Neural cell (in vitro differentiated cells): Measurements from ENCODE around the gene CRACDL. TPM values are rescaled to one million over a fixed set of nuclear protein-coding genes. Genes with fewer than 3 reads are reported as not detected.

Experiments used
- H2AFZ ChIP-seq: fragments of 200-600, 300-800 bp; sonication (generic), shearing (Covaris generic); 2 replicates; pipeline ENCODE4 v1.6.0; 2014; ENCODE audit warnings: low read depth, mild to moderate bottlenecking, antibody characterized with exemption, low read length, moderate library complexity
- H3F3A ChIP-seq: fragments of 200-600 bp; shearing (Covaris generic); 2 replicates; pipeline ENCODE4 v1.6.1; 2016; ENCODE audit warnings: mild to moderate bottlenecking, moderate library complexity, mixed read lengths, antibody characterized with exemption, low read length; ENCODE audit not compliant: insufficient read depth, poor library complexity, severe bottlenecking
- H3K27ac ChIP-seq: fragments of 200-600, 300-800 bp; sonication (generic), shearing (Covaris generic); 2 replicates; pipeline ENCODE4 v1.5.1; 2014; ENCODE audit warnings: mild to moderate bottlenecking, low read length, moderate library complexity
- H3K27me3 ChIP-seq: fragments of 300-800, 200-600 bp; sonication (generic), shearing (Covaris generic); 2 replicates; pipeline ENCODE4 v1.6.0; 2014; ENCODE audit warnings: mild to moderate bottlenecking, low read depth, low read length, moderate library complexity; ENCODE audit not compliant: insufficient read depth
- H3K36me3 ChIP-seq: fragments of 300-800, 200-600 bp; sonication (generic), shearing (Covaris generic); 2 replicates; pipeline ENCODE4 v1.5.1; 2014; ENCODE audit warnings: mild to moderate bottlenecking, antibody characterized with exemption, low read length, moderate library complexity; ENCODE audit not compliant: insufficient read depth
- H3K4me2 ChIP-seq: fragments of 300-800, 200-600 bp; sonication (generic), shearing (Covaris generic); 2 replicates; pipeline ENCODE4 v1.6.0; 2014; ENCODE audit warnings: mild to moderate bottlenecking, low read length
- H3K4me3 ChIP-seq: fragments of 300-800, 200-600 bp; sonication (generic), shearing (Covaris generic); 2 replicates; pipeline ENCODE4 v1.5.1; 2014; ENCODE audit warnings: mild to moderate bottlenecking, low read length, moderate library complexity
- H3K79me2 ChIP-seq: fragments of 200-600 bp; shearing (Covaris generic); replicated peaks from 2 replicates; pipeline ENCODE4 v1.6.0; 2014; ENCODE audit warnings: mild to moderate bottlenecking, low read length, moderate library complexity; ENCODE audit not compliant: insufficient read depth
- H3K9ac ChIP-seq: fragments of 300-800, 200-600 bp; sonication (generic), shearing (Covaris generic); 2 replicates; pipeline ENCODE4 v1.6.1; 2016; ENCODE audit warnings: mild to moderate bottlenecking, low read length, mixed read lengths
- H3K9me2 ChIP-seq: fragments of 200-600 bp; shearing (Covaris generic); 2 replicates; pipeline ENCODE4 v1.6.1; 2016; ENCODE audit warnings: mild to moderate bottlenecking, low read length, mixed read lengths; ENCODE audit not compliant: insufficient read depth
- H3K9me3 ChIP-seq: fragments of 200-600, 300-800 bp; sonication (generic), shearing (Covaris generic); 2 replicates; pipeline ENCODE4 v1.6.1; 2016; ENCODE audit warnings: mild to moderate bottlenecking, mixed run types, low read length, moderate library complexity, mixed read lengths
- H4K20me1 ChIP-seq: fragments of 200-600 bp; shearing (Covaris generic); 2 replicates; pipeline ENCODE4 v1.6.1; 2016; ENCODE audit warnings: mild to moderate bottlenecking, mixed run types; ENCODE audit not compliant: insufficient read depth
- CTCF ChIP-seq: fragments of 450-650 bp; IDR thresholded peaks from 2 replicates; pipeline ENCODE4 v1.5.1; 2014; ENCODE audit warnings: antibody characterized with exemption, mild to moderate bottlenecking, moderate library complexity; ENCODE audit not compliant: poor library complexity, severe bottlenecking
- EP300 ChIP-seq: fragments of 450-650 bp; conservative IDR thresholded peaks from 2 replicates; pipeline ENCODE4 v1.6.1; 2014; ENCODE audit warnings: antibody characterized with exemption, mild to moderate bottlenecking, moderate library complexity; ENCODE audit not compliant: poor library complexity, severe bottlenecking
- EZH2 ChIP-seq: fragments of 200-600, 300-800 bp; shearing (Covaris generic), sonication (generic); IDR thresholded peaks from 2 replicates; pipeline ENCODE4 v1.6.1; 2014; ENCODE audit warnings: antibody characterized with exemption, low read length, borderline replicate concordance, mild to moderate bottlenecking; ENCODE audit not compliant: insufficient read depth, poor library complexity, severe bottlenecking
- MXI1 ChIP-seq: fragments of 450-650 bp; conservative IDR thresholded peaks from 2 replicates; pipeline ENCODE4 v1.6.1; 2014; ENCODE audit warnings: antibody characterized with exemption, mild to moderate bottlenecking; ENCODE audit not compliant: poor library complexity, severe bottlenecking
- POLR2AphosphoS5 ChIP-seq: IDR thresholded peaks from 2 replicates; pipeline ENCODE4 v1.6.1; 2012
- RAD21 ChIP-seq: fragments of 450-650 bp; conservative IDR thresholded peaks from 2 replicates; pipeline ENCODE4 v1.6.1; 2014; ENCODE audit warnings: antibody characterized with exemption, mild to moderate bottlenecking, moderate library complexity
- SMC3 ChIP-seq: fragments of 450-650 bp; conservative IDR thresholded peaks from 2 replicates; pipeline ENCODE4 v1.6.1; 2014; ENCODE audit warnings: antibody characterized with exemption, mild to moderate bottlenecking, moderate library complexity; ENCODE audit not compliant: poor library complexity
- TAF1 ChIP-seq: IDR thresholded peaks from 2 replicates; pipeline ENCODE4 v1.6.1; 2012; ENCODE audit warnings: low read depth
- polyA plus RNA-seq: library from polyadenylated mRNA; depleted of rRNA; stranded (reverse); fragments of >200 nt; gene quantifications from 2 replicates; pipeline ENCODE4 v1.2.3, GENCODE V29; 2014
- TF ChIP-seq, protein P1 (sequence below): IDR thresholded peaks from 2 replicates; pipeline ENCODE4 v1.6.1; 2012; ENCODE audit warnings: borderline replicate concordance

The CRACDL gene
- polyA plus RNA-seq, 1 donor from 2014 or later = 0.85 TPM

DNA sequence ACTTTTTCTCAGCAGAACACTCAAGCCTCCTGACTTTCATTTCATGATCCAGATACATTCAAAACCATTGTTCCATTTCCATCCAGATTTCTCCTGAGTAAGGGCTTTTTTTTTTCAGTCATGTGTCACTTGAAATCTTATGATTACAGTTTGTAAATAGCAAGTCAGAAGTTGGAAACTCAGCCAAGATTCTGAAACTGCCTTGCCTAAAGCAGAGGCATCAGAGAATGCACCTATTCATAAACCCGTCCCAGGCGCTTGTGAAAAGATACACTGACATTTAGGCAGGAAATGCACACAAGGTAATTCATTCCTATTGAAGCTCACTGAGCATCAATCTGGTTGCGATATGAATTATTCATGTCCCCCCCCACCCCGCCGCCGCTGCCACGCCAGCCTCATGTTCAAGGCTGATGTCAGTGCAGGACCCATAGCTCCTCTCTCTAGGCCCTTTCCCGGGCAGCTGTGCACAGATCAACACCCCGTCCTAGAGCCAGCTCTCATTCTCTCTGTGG is 174.7 kb downstream of the CRACDL start:
- H3K9ac ChIP-seq = no peak overlapping the region

GRCh38 chr2:98759827-98760625 is 176.0 kb downstream of the CRACDL start:
- no peaks in the 10 kb centered on the region for H3K27me3 ChIP-seq
- no peak overlapping the region for H3K9ac ChIP-seq
- H4K20me1 ChIP-seq = no peaks in the 10 kb centered on the region
- H3K4me3 ChIP-seq = no peak overlapping the region
- no peak for TF ChIP-seq EP300
- TF ChIP-seq EZH2 = no peak
- no peak for TF ChIP-seq MXI1
- TF ChIP-seq RAD21 = no peak
- TF ChIP-seq, protein P1, sequence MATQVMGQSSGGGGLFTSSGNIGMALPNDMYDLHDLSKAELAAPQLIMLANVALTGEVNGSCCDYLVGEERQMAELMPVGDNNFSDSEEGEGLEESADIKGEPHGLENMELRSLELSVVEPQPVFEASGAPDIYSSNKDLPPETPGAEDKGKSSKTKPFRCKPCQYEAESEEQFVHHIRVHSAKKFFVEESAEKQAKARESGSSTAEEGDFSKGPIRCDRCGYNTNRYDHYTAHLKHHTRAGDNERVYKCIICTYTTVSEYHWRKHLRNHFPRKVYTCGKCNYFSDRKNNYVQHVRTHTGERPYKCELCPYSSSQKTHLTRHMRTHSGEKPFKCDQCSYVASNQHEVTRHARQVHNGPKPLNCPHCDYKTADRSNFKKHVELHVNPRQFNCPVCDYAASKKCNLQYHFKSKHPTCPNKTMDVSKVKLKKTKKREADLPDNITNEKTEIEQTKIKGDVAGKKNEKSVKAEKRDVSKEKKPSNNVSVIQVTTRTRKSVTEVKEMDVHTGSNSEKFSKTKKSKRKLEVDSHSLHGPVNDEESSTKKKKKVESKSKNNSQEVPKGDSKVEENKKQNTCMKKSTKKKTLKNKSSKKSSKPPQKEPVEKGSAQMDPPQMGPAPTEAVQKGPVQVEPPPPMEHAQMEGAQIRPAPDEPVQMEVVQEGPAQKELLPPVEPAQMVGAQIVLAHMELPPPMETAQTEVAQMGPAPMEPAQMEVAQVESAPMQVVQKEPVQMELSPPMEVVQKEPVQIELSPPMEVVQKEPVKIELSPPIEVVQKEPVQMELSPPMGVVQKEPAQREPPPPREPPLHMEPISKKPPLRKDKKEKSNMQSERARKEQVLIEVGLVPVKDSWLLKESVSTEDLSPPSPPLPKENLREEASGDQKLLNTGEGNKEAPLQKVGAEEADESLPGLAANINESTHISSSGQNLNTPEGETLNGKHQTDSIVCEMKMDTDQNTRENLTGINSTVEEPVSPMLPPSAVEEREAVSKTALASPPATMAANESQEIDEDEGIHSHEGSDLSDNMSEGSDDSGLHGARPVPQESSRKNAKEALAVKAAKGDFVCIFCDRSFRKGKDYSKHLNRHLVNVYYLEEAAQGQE = no peak
- no peak for TF ChIP-seq SMC3
- no peak for TF ChIP-seq CTCF
- TF ChIP-seq TAF1 = no peak
- TF ChIP-seq POLR2AphosphoS5 = no peak
- H3K9me2 ChIP-seq = no peaks in the 10 kb centered on the region
- no peaks in the 10 kb centered on the region for H3K36me3 ChIP-seq
- H3K4me2 ChIP-seq = no peak overlapping the region
- H3K27ac ChIP-seq = no peak overlapping the region
- no peaks in the 10 kb centered on the region for H3F3A ChIP-seq
- H3K9me3 ChIP-seq = no peaks in the 10 kb centered on the region
- H2AFZ ChIP-seq = no peak overlapping the region
- no peaks in the 10 kb centered on the region for H3K79me2 ChIP-seq

More for the DNA sequence above, 174.7 kb downstream of the CRACDL start:
- Histone ChIP-seq H3K4me2 (no peak overlapping the region), H3K4me3 (no peak overlapping the region), H3K27ac (no peak overlapping the region), H4K20me1 (no peaks in the 10 kb centered on the region), H3K9me2 (no peaks in the 10 kb centered on the region), H3F3A (no peaks in the 10 kb centered on the region), H3K79me2 (no peaks in the 10 kb centered on the region), H3K27me3 (no peaks in the 10 kb centered on the region), H3K36me3 (no peaks in the 10 kb centered on the region), H3K9me3 (no peaks in the 10 kb centered on the region), H2AFZ (no peak overlapping the region)
- TF ChIP-seq EP300 = no peak
- TF ChIP-seq CTCF = no peak
- no peak for TF ChIP-seq MXI1
- TF ChIP-seq EZH2 = no peak
- TF ChIP-seq SMC3 = no peak
- no peak for TF ChIP-seq TAF1
- no peak for TF ChIP-seq RAD21
